ENCODE measurements around the gene CD99.

DNA sequence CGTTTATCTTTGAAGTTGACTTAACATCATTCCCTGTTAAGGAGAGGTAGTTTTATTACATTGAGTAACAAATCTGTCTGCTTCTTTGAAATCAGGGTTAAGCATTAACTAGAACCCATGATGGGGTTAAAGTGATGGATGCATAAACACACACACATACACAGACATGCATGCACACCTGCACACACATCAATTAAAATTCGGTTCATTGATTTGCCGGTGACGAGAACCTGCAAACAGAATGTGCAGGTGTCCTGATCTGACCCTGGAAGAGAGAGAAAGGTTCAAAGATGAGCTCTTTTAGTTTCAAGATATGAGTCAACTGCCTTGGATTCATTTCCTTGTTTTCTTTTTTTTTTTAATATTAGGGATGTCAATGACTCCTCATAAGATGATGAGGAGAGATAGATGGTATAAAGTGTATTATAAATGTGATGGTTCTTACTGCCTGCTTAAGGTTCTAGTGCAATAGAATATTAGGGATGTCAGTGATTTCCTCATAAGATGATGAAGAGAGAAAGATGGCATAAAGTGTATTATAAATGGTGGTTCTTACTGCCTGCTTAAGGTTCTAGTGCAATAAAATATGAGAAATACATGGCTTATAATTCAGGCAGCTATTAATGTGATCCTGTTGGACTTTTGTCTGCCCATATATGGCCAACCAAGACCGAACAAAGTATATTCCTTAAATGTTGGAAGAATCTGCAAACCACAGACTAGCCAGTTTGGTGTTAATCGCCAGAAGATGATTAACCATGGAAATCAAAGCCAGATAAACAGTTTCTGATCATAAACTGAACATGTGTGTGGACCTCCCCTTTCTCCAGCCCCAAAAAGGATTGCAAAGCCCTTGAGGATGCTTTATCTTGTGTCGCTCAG lies 14.1 kb upstream of the CD99 start:
- TF ChIP-seq CTCF (IDR thresholded peaks at IDR 0.05) (no peak), EZH2 (IDR thresholded peaks at IDR 0.05; ENCODE audit: borderline replicate concordance, insufficient read depth, low read depth, low read length, poor library complexity, severe bottlenecking) (no peak)

All from B cell (primary cell).